ENCODE measurements around the gene PNRC2.

PNRC2 gene

DNA sequence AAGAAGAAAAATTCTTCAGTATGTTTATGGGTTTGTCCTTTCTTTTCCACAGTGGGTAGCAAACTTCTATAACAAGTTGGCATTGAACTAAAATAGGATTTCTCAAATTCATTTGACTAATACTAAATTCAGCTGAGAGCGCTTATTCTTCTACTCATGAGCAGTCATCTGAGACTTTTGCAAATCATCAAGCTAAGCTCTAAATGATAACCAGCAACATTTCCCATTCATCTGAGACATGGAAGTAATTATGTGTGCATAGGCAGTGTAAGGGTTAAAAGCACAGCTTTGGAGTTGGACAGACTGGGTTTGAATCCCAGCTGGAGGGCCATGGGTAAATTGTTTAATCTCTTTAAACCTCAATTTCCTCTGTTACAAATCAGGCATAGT lies 28.1 kb upstream of the PNRC2 start:
- no peak overlapping the region for H3K9ac ChIP-seq (ENCODE audit: low read depth, low read length)
- H3K9me3 ChIP-seq (ENCODE audit: insufficient read depth, low read length, severe bottlenecking) = no peaks in the 10 kb centered on the region
- H3K27ac ChIP-seq (ENCODE audit: low read length) = no peak overlapping the region
- no peaks in the 10 kb centered on the region for H3K27me3 ChIP-seq (ENCODE audit: insufficient read depth, low read length, poor library complexity)
- no peaks in the 10 kb centered on the region for H3K36me3 ChIP-seq (ENCODE audit: insufficient read depth, low read length)
- H3K4me1 ChIP-seq (ENCODE audit: insufficient read depth, low read length) = no peaks in the 10 kb centered on the region
- no peak overlapping the region for H2AFZ ChIP-seq (ENCODE audit: low read depth, low read length)
- H3K79me2 ChIP-seq (ENCODE audit: insufficient read depth, low read length) = no peaks in the 10 kb centered on the region
- no peaks in the 10 kb centered on the region for H4K20me1 ChIP-seq (ENCODE audit: insufficient read depth, low read length)
- no peak for TF ChIP-seq EZH2 (IDR thresholded peaks at IDR 0.05; ENCODE audit: borderline replicate concordance, low read depth, low read length, severe bottlenecking)
- TF ChIP-seq, protein P1, sequence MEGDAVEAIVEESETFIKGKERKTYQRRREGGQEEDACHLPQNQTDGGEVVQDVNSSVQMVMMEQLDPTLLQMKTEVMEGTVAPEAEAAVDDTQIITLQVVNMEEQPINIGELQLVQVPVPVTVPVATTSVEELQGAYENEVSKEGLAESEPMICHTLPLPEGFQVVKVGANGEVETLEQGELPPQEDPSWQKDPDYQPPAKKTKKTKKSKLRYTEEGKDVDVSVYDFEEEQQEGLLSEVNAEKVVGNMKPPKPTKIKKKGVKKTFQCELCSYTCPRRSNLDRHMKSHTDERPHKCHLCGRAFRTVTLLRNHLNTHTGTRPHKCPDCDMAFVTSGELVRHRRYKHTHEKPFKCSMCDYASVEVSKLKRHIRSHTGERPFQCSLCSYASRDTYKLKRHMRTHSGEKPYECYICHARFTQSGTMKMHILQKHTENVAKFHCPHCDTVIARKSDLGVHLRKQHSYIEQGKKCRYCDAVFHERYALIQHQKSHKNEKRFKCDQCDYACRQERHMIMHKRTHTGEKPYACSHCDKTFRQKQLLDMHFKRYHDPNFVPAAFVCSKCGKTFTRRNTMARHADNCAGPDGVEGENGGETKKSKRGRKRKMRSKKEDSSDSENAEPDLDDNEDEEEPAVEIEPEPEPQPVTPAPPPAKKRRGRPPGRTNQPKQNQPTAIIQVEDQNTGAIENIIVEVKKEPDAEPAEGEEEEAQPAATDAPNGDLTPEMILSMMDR (IDR thresholded peaks at IDR 0.05; ENCODE audit: borderline replicate concordance, extremely low read depth, low read length, poor library complexity, severe bottlenecking) = no peak
- DNase-seq = no peak
- no peak overlapping the region for H3K4me2 ChIP-seq (ENCODE audit: insufficient read depth, low read length)
- no peak overlapping the region for H3K4me3 ChIP-seq (ENCODE audit: low read depth in 1 of 2, low read length in 2 of 2)
- ATAC-seq (ENCODE audit: insufficient read depth, low read depth) = no peak

GRCh38 chr1:23936481-23937176 lies 23.0 kb upstream of the PNRC2 start:
- Histone ChIP-seq H3K27me3 (ENCODE audit: insufficient read depth, low read length, poor library complexity) (no peaks in the 10 kb centered on the region), H3K9me3 (ENCODE audit: insufficient read depth, low read length, severe bottlenecking) (no peaks in the 10 kb centered on the region), H2AFZ (ENCODE audit: low read depth, low read length) (no peak overlapping the region), H4K20me1 (ENCODE audit: insufficient read depth, low read length) (no peaks in the 10 kb centered on the region), H3K36me3 (ENCODE audit: insufficient read depth, low read length) (no peaks in the 10 kb centered on the region), H3K4me1 (ENCODE audit: insufficient read depth, low read length) (no peaks in the 10 kb centered on the region), H3K79me2 (ENCODE audit: insufficient read depth, low read length) (no peaks in the 10 kb centered on the region), H3K4me2 (ENCODE audit: insufficient read depth, low read length) (no peak overlapping the region), H3K9ac (ENCODE audit: low read depth, low read length) (no peak overlapping the region), H3K4me3 (ENCODE audit: low read depth in 1 of 2, low read length in 2 of 2) (no peak overlapping the region), H3K27ac (ENCODE audit: low read length) (no peak overlapping the region)
- TF ChIP-seq, protein P1 (IDR thresholded peaks at IDR 0.05; ENCODE audit: borderline replicate concordance, extremely low read depth, low read length, poor library complexity, severe bottlenecking) = no peak
- TF ChIP-seq EZH2 (IDR thresholded peaks at IDR 0.05; ENCODE audit: borderline replicate concordance, low read depth, low read length, severe bottlenecking) = no peak
- DNase-seq (no peak), ATAC-seq (ENCODE audit: insufficient read depth, low read depth) (no peak)

GRCh38 chr1:23947366-23947765 lies 12.3 kb upstream of the PNRC2 start:
- no peaks in the 10 kb centered on the region for H3K4me1 ChIP-seq (ENCODE audit: insufficient read depth, low read length)
- ATAC-seq (ENCODE audit: insufficient read depth, low read depth) = no peak
- H3K27me3 ChIP-seq (ENCODE audit: insufficient read depth, low read length, poor library complexity) = peaks cover 3% of the 10 kb centered on the region
- TF ChIP-seq, protein P1 (IDR thresholded peaks at IDR 0.05; ENCODE audit: borderline replicate concordance, extremely low read depth, low read length, poor library complexity, severe bottlenecking) = no peak
- no peak for TF ChIP-seq EZH2 (IDR thresholded peaks at IDR 0.05; ENCODE audit: borderline replicate concordance, low read depth, low read length, severe bottlenecking)
- H3K79me2 ChIP-seq (ENCODE audit: insufficient read depth, low read length) = no peaks in the 10 kb centered on the region
- H4K20me1 ChIP-seq (ENCODE audit: insufficient read depth, low read length) = no peaks in the 10 kb centered on the region
- H2AFZ ChIP-seq (ENCODE audit: low read depth, low read length) = no peak overlapping the region
- H3K4me2 ChIP-seq (ENCODE audit: insufficient read depth, low read length) = no peak overlapping the region
- H3K27ac ChIP-seq (ENCODE audit: low read length) = no peak overlapping the region
- H3K36me3 ChIP-seq (ENCODE audit: insufficient read depth, low read length) = no peaks in the 10 kb centered on the region
- H3K4me3 ChIP-seq (ENCODE audit: low read depth in 1 of 2, low read length in 2 of 2) = no peak overlapping the region
- no peak overlapping the region for H3K9ac ChIP-seq (ENCODE audit: low read depth, low read length)
- H3K9me3 ChIP-seq (ENCODE audit: insufficient read depth, low read length, severe bottlenecking) = no peaks in the 10 kb centered on the region
- no peak for DNase-seq

Measured in DND-41 (cell line).